T follicular helper cell (primary cell): ENCODE results near the gene HCFC1.

ENCODE experiments used
- DNase-seq: peaks from one replicate; pipeline ENCODE4 v3.0.0-alpha.2; 2020; ENCODE audit warnings: low read depth

The HCFC1 gene

DNA sequence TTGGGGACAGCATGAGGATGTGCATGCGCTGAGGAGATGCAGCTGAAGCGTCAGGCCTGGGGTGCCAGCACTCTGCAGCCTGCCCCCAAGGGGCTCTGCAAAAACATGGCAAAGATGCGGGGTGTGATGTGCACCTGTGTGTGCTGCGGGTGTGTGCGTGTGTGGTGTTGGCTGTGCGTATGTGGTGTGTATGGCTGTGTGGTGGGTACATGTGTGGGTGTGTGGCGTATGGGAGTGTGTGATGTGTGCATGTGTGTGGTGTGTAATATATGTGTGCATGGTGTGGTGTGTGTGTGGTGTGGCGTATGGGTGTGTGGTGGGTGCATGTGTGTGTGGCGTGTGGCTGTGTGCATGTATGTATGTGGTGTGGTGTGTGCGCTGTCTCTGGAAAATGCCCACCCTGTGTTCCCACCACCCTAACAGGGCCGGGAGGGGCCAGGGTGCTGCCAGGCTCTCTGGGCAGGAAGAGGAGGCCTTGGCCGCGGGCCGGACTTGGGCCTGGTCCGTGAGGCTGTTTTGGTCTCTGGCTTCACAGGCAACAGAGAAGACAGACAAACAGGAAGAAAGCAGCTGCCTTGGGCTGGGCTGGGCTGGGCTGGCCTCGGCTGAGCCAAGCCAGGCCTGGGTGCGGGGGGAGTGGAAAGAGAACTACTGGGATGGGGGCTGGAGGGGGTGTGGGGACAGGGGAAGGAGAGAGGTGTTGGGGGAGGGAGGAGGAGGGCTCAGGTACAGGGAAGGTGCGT lies 68.2 kb downstream of the HCFC1 start:
- DNase-seq, result no peak

DNA sequence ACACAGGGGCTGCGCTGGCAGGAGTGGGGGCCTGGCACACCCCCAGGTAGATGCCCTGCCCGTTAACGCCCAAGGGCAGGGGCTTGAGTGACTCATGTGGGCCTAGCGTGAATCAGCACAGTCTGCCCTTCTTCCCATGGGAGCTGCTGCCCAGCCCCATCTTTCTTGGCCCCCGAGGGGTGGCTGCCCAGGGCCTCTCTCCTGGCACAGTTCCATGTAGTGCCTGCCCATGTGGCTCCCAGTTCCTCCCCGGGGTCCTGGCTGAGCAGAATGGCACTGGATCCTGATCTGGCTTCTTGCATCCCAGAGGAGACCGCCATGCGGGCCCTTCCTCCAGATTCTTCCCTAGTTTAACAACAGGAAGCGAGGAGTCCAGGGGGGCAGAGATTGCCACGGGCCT lies 69.2 kb downstream of the HCFC1 start:
- DNase-seq, result no peak

DNA sequence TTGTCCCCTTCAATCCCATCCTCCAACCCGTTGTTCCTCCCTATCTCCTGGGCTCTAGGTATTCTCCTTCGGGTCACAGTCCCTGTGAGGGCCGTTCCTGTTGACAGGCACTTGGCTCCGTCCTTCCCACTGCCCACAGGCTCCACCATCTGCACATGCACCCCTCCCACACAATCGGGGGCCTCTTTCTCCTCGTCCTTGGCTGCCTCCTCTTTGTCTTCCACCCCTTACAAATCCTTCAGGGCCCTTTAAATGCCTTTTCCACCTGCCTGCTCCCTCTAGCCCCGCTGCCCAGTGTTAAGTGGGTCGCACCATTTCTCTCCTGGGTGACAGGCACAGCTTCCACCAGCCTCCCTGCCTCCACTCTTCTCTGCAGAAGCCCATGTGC lies 69.9 kb downstream of the HCFC1 start:
- no peak for DNase-seq

DNA sequence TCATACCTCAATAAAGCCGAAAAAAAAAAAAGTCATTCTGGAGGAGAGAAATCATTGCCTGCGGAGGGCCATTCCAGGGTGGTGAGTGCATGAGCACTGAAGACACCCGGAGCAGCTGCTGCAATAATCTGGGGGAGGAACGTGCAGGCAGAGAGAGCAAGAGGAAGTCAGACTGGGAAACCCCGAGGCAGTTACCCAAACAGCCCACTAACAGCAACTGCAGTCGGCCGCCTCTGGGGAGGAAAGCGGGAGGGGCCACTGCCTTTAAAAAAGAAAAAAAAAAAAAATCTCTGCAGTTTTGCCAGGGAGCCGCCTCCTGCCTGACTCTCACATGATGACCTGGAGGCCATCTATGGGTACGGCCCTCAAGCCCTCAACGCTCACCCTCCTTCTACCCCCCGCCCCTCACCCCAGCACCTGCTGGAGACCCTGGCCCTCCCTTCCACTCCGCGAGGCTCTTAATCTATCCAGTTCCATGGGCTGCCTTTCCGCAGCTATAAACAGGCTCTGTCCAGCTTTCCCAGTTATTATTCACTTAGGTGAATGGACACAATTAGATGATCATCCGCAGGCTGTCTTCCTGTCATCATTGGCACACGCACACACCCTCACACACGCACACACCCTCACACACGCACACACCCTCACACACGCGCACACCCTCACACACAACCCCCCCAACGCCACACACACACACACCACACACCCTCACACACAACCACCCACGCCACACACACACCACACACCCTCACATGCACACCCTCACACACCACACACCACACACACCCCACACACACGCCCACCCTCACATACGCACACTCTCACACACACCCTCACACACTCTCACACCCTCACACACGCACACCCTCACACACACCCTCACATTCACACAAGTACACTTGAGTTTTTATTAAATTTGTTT lies 70.5 kb downstream of the HCFC1 start:
- peak; percentile 36 for DNase-seq

DNA sequence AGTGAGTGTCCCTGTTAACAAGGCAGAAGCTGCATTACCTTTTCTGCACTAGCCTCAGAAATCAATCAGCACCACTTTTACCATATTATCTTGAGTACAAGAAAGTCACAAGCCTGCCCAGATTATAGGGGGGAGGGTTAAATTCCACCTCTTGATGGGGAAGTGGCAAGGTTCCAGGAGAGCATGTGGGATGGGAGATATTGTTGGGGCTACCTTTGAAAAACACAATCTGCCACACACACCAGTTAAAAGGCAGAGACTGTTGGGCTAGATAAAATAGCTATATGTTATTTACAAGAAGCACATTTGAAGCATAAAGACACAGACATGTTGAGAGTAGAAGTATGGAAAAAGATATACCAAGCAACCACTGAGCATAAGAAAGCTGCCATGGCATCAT lies 73.7 kb downstream of the HCFC1 start:
- no peak for DNase-seq
